ENCODE results near the gene MT1M. TPM values are rescaled to one million over a fixed set of nuclear protein-coding genes. Genes with fewer than 3 reads are reported as not detected.
A peak's percentile ranks its signal among the peaks of the same experiment; 100 is the strongest.
"Not testable (repeated sequence)": the region's sequence is repeated elsewhere in the genome, so short reads cannot be mapped to it uniquely, and the experiment has no call there.

The MT1M gene
- total and polyA plus RNA-seq, 9 donors: 0.66 to 23.2 (median 7.4) TPM

DNA sequence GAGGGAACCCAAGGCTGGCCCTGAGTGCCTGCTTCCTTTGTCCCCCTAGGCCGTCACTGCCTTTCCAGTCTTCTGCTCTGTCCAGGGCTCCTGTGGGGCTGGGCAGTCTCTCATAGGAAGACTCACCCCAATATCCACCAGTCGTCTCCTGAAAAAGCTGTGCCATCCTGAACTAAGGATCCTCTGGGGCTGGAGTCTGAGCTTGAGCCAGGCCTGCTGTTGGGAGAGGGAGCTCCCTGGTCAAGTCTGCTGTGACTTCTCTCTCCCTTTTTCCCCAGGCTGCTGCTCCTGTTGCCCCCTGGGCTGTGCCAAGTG lies 38.1 kb downstream of the MT1M start:
- intact Hi-C loops (cut with DNase I): loop anchor here in 1 of 4 donors (10.0 kb wide), 1 partner anchor 46 kb away; the partner anchor contains the start of gene MT1E
- 43 to 93% (median 46%) methylated on average over 2 of the region's 2 CpGs for WGBS, 3 donors
- no peaks in the 10 kb centered on the region for H3K27me3 ChIP-seq

DNA sequence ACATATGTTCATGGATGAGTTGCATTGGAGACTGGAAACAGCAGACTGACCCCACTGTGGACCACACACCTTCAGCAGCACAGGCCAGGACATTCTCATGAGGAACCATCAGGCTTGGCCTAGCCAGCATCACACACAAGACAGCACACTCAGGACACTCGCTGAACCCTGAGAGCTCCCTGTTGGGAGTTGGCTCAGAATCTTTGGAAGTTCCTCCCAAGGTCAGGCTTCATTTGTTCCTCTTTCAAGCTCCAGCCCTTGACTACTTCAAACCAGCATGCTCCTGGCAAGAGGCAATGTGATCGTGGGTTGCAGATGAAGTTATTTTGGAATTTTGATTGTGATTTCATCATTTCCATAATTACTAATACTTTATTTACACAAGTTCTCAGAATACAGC lies 39.2 kb downstream of the MT1M start:
- H3K27ac ChIP-seq; H3K9me3 ChIP-seq; H3K36me3 ChIP-seq; DNase-seq; H3K4me3 ChIP-seq; H3K4me1 ChIP-seq (ENCODE audit: insufficient read depth); H3K27me3 ChIP-seq: not testable (repeated sequence)
- 20 to 36% (median 32%) methylated on average over 2 of the region's 2 CpGs for WGBS, 3 donors
- intact Hi-C loops (cut with DNase I): loop anchor here in 1 of 4 donors (10.0 kb wide), 1 partner anchor 47 kb away; the partner anchor contains the start of gene MT1E

More for the DNA sequence above, 38.1 kb downstream of the MT1M start:
- H3K4me1 ChIP-seq (ENCODE audit: insufficient read depth): no peaks in the 10 kb centered on the region
- no peak for DNase-seq
- no peak overlapping the region for H3K27ac ChIP-seq
- H3K9me3 ChIP-seq: no peaks in the 10 kb centered on the region
- no peaks in the 10 kb centered on the region for H3K36me3 ChIP-seq
- no peak overlapping the region for H3K4me3 ChIP-seq
- no peak for TF ChIP-seq POLR2A (IDR thresholded peaks at IDR 0.05)
- no peak for TF ChIP-seq EP300 (IDR thresholded peaks at IDR 0.05)
- no peak for TF ChIP-seq CTCF (IDR thresholded peaks at IDR 0.05)

GRCh38 chr16:56672171-56672570 lies 39.7 kb downstream of the MT1M start:
- not testable (repeated sequence) for H3K9me3 ChIP-seq; DNase-seq; H3K4me1 ChIP-seq (ENCODE audit: insufficient read depth); H3K27ac ChIP-seq; H3K4me3 ChIP-seq; H3K36me3 ChIP-seq; H3K27me3 ChIP-seq
- WGBS, 3 donors: 70 to 84% (median 84%) methylated on average over 3 of the region's 3 CpGs
- intact Hi-C loops (cut with DNase I): loop anchor here in 1 of 4 donors (10.0 kb wide), 1 partner anchor 47 kb away; the partner anchor contains the start of gene MT1E

DNA sequence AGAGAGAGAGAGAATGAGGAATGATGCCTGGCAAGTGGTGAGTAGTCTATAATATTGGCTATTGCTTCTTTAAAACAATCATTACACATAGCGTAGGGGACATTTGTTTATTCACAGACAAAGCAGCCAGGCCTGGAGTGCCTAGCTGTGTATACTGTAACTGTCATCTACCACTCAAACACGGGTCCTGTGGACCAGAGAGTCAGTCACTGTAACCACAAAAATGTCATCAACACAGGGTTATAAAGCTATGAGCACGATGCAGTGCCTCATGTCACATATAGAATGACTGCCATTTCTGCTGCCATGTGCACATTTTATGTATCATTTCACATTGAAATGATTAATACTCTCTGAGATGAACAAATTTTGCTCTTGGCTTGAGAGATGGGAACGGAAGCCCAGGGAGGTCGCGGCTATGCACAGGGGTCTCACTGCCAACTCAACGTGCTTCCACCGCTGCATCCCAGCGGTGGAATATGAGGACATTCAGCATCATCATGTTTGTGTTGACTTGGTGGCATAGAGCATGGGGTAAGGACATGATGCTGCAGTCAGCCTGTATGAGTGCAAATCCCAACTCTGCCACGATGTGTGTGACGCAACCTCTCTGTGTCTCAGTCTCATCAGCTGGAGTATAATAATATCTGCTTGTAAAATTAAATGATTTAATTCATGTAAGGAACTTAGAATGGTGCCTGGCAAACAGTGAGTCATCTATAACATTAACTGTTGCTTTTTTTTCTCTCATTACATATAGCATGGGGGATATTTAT lies 40.5 kb downstream of the MT1M start:
- DNase-seq: no peak
- Histone ChIP-seq H3K27me3 (no peaks in the 10 kb centered on the region), H3K4me1 (ENCODE audit: insufficient read depth) (no peaks in the 10 kb centered on the region), H3K4me3 (no peak overlapping the region), H3K27ac (no peak overlapping the region), H3K36me3 (no peaks in the 10 kb centered on the region), H3K9me3 (no peaks in the 10 kb centered on the region)
- 83 to 90% (median 87%) methylated on average over 11 of the region's 11 CpGs for WGBS, 3 donors
- TF ChIP-seq POLR2A (IDR thresholded peaks at IDR 0.05) (no peak), CTCF (IDR thresholded peaks at IDR 0.05) (no peak), EP300 (IDR thresholded peaks at IDR 0.05) (no peak)
- intact Hi-C loops (cut with DNase I): loop anchor here in 1 of 4 donors (10.0 kb wide), 1 partner anchor 48 kb away; the partner anchor contains the start of gene MT1E

- H3K9me3 ChIP-seq: no peaks in the 10 kb centered on the region
- DNase-seq: no peak
- no peak overlapping the region for H3K4me3 ChIP-seq
- intact Hi-C loops (cut with DNase I): loop anchor here in 1 of 4 donors (10.0 kb wide), 1 partner anchor 49 kb away; the partner anchor contains the start of gene MT1E
- TF ChIP-seq CTCF (IDR thresholded peaks at IDR 0.05) (peak in 1 of 3 donors; percentile 23), POLR2A (IDR thresholded peaks at IDR 0.05) (no peak)
- 40 to 48% (median 42%) methylated on average over 12 of the region's 12 CpGs for WGBS, 3 donors
- H3K27me3 ChIP-seq: no peaks in the 10 kb centered on the region
- H3K36me3 ChIP-seq: no peaks in the 10 kb centered on the region
- H3K4me1 ChIP-seq (ENCODE audit: insufficient read depth): no peaks in the 10 kb centered on the region
- H3K27ac ChIP-seq: no peak overlapping the region
Observed at GRCh38 chr16:56673921-56674320, 41.5 kb downstream of the MT1M start.

GRCh38 chr16:56674570-56674969 lies 42.1 kb downstream of the MT1M start:
- H3K36me3 ChIP-seq; H3K4me3 ChIP-seq; DNase-seq; H3K27ac ChIP-seq; H3K9me3 ChIP-seq; H3K4me1 ChIP-seq (ENCODE audit: insufficient read depth); H3K27me3 ChIP-seq: not testable (repeated sequence)
- 88 to 96% (median 92%) methylated on average over 6 of the region's 6 CpGs for WGBS, 3 donors
- intact Hi-C loops (cut with DNase I): loop anchor here in 1 of 4 donors (10.0 kb wide), 1 partner anchor 50 kb away; the partner anchor contains the start of gene MT1E
